Mesendoderm (in vitro differentiated cells): Measurements from ENCODE around the gene TLNRD1.

Experiments used
- DNase-seq: peaks from one replicate; pipeline ENCODE4 v3.0.0; 2013
- H2AK5ac ChIP-seq: 2 replicates; pipeline ENCODE4 v1.6.1; 2013; ENCODE audit warnings: low read length, inconsistent platforms
- H2BK120ac ChIP-seq: 2 replicates; pipeline ENCODE4 v1.6.1; 2013; ENCODE audit warnings: low read depth, mild to moderate bottlenecking, low read length, moderate library complexity, mixed read lengths
- H2BK15ac ChIP-seq: replicated peaks from 2 replicates; pipeline ENCODE4 v1.6.1; 2013; ENCODE audit warnings: low read depth, mild to moderate bottlenecking, moderate library complexity
- H2BK5ac ChIP-seq: 2 replicates; pipeline ENCODE4 v1.6.1; 2013; ENCODE audit warnings: low read length, inconsistent platforms
- H3K18ac ChIP-seq: 2 replicates; pipeline ENCODE4 v1.6.1; 2013; ENCODE audit warnings: mild to moderate bottlenecking, low read length, mixed read lengths
- H3K23ac ChIP-seq: one replicate; pipeline ENCODE4 v1.6.1; 2013; ENCODE audit warnings: low read length
- H3K27ac ChIP-seq: 2 replicates; pipeline ENCODE4 v1.5.1; 2013; ENCODE audit warnings: low read depth, mild to moderate bottlenecking, inconsistent platforms, low read length, moderate library complexity
- H3K27me3 ChIP-seq: 2 replicates; pipeline ENCODE4 v1.6.1; 2013; ENCODE audit warnings: low read length, control low read depth, mild to moderate bottlenecking, inconsistent platforms; ENCODE audit not compliant: insufficient read depth, poor library complexity
- H3K36me3 ChIP-seq: 2 replicates; pipeline ENCODE4 v1.6.1; 2013; ENCODE audit warnings: low read length, inconsistent platforms; ENCODE audit not compliant: control insufficient read depth, insufficient read depth
- H3K4ac ChIP-seq: one replicate; pipeline ENCODE4 v1.6.1; 2013; ENCODE audit warnings: low read depth, mild to moderate bottlenecking, low read length, moderate library complexity
- H3K4me1 ChIP-seq: 2 replicates; pipeline ENCODE4 v1.6.1; 2013; ENCODE audit warnings: low read depth, low read length, inconsistent platforms; ENCODE audit not compliant: control insufficient read depth
- H3K4me2 ChIP-seq: 2 replicates; pipeline ENCODE4 v1.6.1; 2013; ENCODE audit warnings: low read length
- H3K4me3 ChIP-seq: 2 replicates; pipeline ENCODE4 v1.5.1; 2013; ENCODE audit warnings: mild to moderate bottlenecking, low read length
- H3K56ac ChIP-seq: one replicate; pipeline ENCODE4 v1.6.1; 2013; ENCODE audit warnings: low read length
- H3K79me1 ChIP-seq: 2 replicates; pipeline ENCODE4 v1.6.1; 2013; ENCODE audit warnings: low read length, inconsistent platforms
- H3K79me2 ChIP-seq: 2 replicates; pipeline ENCODE4 v1.6.1; 2013; ENCODE audit warnings: mild to moderate bottlenecking, low read length; ENCODE audit not compliant: control insufficient read depth, insufficient read depth
- H3K9ac ChIP-seq: 2 replicates; pipeline ENCODE4 v1.6.1; 2013; ENCODE audit warnings: low read length, inconsistent platforms
- H4K5ac ChIP-seq: one replicate; pipeline ENCODE4 v1.6.1; 2013; ENCODE audit warnings: low read length
- H4K8ac ChIP-seq: one replicate; pipeline ENCODE4 v1.6.1; 2013; ENCODE audit warnings: low read depth, mild to moderate bottlenecking, control low read depth, low read length, moderate library complexity
- WGBS: extraction: QIAGEN DNeasy Blood & Tissue Kit; methylation state at CpG from one replicate; pipeline ENCODE4 v1.1.7; 2013; ENCODE audit warnings: low lambda C conversion rate, missing lambda C conversion rate; ENCODE audit not compliant: insufficient coverage; ENCODE audit errors: extremely low coverage; 5-methylcytosine and 5-hydroxymethylcytosine counted together

TLNRD1 gene

DNA sequence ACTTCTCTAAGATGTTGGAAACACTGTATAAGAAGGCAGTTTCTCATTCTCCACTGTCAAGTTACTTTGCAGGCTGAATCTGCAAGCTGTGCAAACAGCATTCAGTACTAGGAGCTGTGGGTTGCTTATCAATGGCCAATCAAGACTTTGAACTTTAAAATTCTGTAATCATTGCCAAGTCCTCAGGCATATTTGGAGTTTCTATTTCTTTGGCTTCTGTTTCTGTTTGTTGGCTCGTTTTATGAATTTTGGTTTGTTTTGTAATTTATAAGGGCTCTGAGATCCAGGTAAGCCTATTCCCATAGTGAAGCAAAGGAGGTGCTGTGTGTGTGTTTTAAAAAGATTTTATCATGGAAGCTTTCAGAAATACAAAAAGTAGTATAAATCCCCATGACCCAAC, 32.1 kb downstream of the TLNRD1 start:
- DNase-seq = no peak
- WGBS = no CpG with 5 or more reads among the region's 1 CpG
- H3K18ac ChIP-seq = no peak overlapping the region
- H2BK15ac ChIP-seq = no peak overlapping the region
- no peak overlapping the region for H3K56ac ChIP-seq
- no peak overlapping the region for H4K5ac ChIP-seq
- no peak overlapping the region for H2AK5ac ChIP-seq
- H3K23ac ChIP-seq = no peak overlapping the region
- no peak overlapping the region for H3K9ac ChIP-seq
- no peak overlapping the region for H3K27ac ChIP-seq
- H3K4me2 ChIP-seq = no peak overlapping the region
- no peaks in the 10 kb centered on the region for H3K79me2 ChIP-seq
- no peak overlapping the region for H3K4me3 ChIP-seq
- H4K8ac ChIP-seq = no peak overlapping the region
- no peaks in the 10 kb centered on the region for H3K27me3 ChIP-seq
- no peak overlapping the region for H2BK5ac ChIP-seq
- H2BK120ac ChIP-seq = no peak overlapping the region
- no peaks in the 10 kb centered on the region for H3K36me3 ChIP-seq
- no peaks in the 10 kb centered on the region for H3K79me1 ChIP-seq
- no peaks in the 10 kb centered on the region for H3K4me1 ChIP-seq
- H3K4ac ChIP-seq = no peak overlapping the region

DNA sequence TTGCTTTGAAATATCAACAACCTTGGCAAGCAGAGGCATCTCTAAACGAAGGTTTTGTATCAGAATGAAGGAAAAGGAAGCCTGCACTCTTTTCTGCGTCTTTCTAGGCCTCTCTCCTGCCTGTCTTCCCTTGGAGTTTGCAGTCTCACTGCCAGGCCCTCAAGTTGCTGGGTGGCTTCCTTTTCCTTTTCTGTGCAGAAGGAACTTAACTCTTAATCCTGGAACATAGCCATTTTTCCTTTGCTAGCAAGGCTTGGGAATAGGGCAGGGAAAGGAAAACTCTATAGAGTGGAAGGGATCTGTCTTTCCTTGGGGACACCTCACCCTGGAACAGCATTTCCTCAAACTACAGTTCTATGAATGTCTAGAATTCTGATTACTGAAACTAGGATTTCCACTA, 32.8 kb downstream of the TLNRD1 start:
- no peak overlapping the region for H3K18ac ChIP-seq
- no peaks in the 10 kb centered on the region for H3K79me2 ChIP-seq
- H3K4me2 ChIP-seq = no peak overlapping the region
- H3K4me3 ChIP-seq = no peak overlapping the region
- no CpG with 5 or more reads among the region's 2 CpGs for WGBS
- no peak overlapping the region for H3K9ac ChIP-seq
- no peaks in the 10 kb centered on the region for H3K4me1 ChIP-seq
- H2BK5ac ChIP-seq = no peak overlapping the region
- no peak overlapping the region for H3K4ac ChIP-seq
- H2BK120ac ChIP-seq = no peak overlapping the region
- no peaks in the 10 kb centered on the region for H3K36me3 ChIP-seq
- no peak overlapping the region for H2AK5ac ChIP-seq
- H3K23ac ChIP-seq = no peak overlapping the region
- H4K5ac ChIP-seq = no peak overlapping the region
- DNase-seq = no peak
- no peak overlapping the region for H4K8ac ChIP-seq
- H2BK15ac ChIP-seq = no peak overlapping the region
- no peak overlapping the region for H3K27ac ChIP-seq
- H3K56ac ChIP-seq = no peak overlapping the region
- H3K79me1 ChIP-seq = no peaks in the 10 kb centered on the region
- no peaks in the 10 kb centered on the region for H3K27me3 ChIP-seq

DNA sequence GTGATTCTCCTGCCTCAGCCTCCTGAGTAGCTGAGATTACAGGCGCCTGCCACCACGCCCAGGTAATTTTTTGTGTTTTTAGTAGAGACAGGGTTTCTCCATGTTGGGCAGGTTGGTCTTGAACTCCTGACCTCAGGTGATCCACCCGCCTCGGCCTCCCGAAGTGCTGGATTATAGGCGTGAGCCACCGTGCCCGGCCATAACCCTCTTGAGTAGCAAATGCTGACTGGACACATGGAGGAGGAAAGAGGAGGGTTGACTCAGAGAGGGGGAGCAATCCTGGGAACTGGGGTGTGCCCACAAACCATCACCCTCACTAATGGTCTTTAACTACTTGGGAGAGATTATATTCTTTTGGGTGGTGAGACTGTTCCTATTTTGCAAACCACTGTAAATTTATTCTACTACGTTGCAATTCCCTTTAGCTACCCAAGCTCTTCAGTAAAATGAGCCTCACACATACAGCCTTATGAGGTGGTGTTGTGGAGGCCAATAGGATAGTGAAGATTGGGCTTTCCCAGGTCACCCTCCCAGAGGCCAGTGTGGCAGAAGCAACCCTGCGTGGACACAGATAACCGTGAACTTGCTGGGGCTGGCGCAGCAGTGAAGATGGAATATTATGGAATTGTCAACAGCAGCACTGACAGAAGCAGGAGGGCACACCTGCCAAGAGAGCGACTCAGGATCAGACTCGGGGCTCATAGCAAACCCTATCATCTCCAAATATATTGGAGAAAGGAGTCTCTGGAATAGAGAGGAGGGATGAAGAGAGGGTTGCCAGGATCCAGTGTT, 37.4 kb downstream of the TLNRD1 start:
- Histone ChIP-seq H4K8ac (no peak overlapping the region), H3K27ac (no peak overlapping the region), H3K36me3 (no peaks in the 10 kb centered on the region), H3K4me2 (no peak overlapping the region), H2BK5ac (no peak overlapping the region), H2BK120ac (no peak overlapping the region), H3K79me1 (no peaks in the 10 kb centered on the region), H3K4me3 (no peak overlapping the region), H3K27me3 (no peaks in the 10 kb centered on the region), H3K4ac (no peak overlapping the region), H3K4me1 (no peaks in the 10 kb centered on the region), H3K18ac (no peak overlapping the region), H3K9ac (no peak overlapping the region), H3K23ac (no peak overlapping the region), H2BK15ac (no peak overlapping the region), H3K79me2 (no peaks in the 10 kb centered on the region), H4K5ac (no peak overlapping the region), H2AK5ac (no peak overlapping the region), H3K56ac (no peak overlapping the region)
- WGBS = no CpG with 5 or more reads among the region's 14 CpGs
- DNase-seq = no peak

DNA sequence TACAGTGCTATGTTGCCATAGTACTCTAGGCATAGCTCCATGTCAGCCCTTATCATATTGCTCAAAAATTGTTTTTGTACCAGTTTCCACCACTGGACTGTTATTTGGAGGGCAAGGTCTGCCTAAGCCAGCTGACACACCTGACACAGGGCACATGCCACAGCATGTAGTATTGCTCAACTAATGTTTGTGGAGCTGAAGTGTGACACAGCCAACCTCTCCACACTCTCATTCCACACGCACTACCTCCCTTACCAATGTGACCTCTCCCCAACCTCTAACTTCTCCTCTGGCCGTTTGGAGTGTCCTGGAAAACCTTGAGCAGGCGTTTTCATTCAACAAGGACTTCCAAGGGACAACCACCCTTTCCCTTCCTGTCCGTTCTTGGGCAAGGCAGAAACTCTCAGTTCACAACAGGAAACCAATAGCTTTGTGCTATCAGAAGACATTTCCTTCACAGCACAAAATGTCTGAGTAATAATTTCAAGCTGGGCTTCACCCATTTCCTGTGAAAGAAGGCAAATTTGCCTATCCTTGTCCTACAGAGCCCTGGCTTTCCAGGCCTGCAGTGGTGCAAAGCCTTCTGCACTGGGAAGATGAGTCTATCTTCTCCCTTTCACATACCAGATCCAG, 38.4 kb downstream of the TLNRD1 start:
- Histone ChIP-seq H3K4me2 (no peak overlapping the region), H4K8ac (no peak overlapping the region), H3K27me3 (no peaks in the 10 kb centered on the region), H4K5ac (no peak overlapping the region), H3K56ac (no peak overlapping the region), H2BK5ac (no peak overlapping the region), H3K4me1 (no peaks in the 10 kb centered on the region), H3K4ac (no peak overlapping the region), H2BK15ac (no peak overlapping the region), H3K23ac (no peak overlapping the region), H3K79me1 (no peaks in the 10 kb centered on the region), H2AK5ac (no peak overlapping the region), H3K79me2 (no peaks in the 10 kb centered on the region), H2BK120ac (no peak overlapping the region), H3K4me3 (no peak overlapping the region), H3K27ac (no peak overlapping the region), H3K18ac (no peak overlapping the region), H3K36me3 (no peaks in the 10 kb centered on the region), H3K9ac (no peak overlapping the region)
- no peak for DNase-seq
- WGBS = no CpG with 5 or more reads among the region's 4 CpGs

DNA sequence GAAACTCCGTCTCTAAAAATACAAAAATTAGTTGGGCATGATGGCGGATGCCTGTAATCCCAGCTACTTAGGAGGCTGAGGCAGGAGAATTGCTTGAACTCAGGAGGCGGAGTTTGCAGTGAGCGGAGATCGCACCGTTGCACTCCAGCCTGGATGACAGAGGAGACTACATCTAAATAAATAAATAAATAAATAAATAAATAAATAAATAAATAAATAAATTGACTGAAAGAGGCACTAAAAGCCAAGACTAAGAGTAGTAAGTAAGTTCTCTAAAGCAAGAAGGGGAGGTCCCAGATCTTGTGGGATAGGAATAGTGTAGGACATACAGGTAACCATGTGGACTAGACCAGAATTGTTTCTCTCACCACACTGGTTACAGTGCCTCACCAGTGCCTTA, 40.0 kb downstream of the TLNRD1 start:
- Histone ChIP-seq H3K4me3 (no peak overlapping the region), H3K79me2 (no peaks in the 10 kb centered on the region), H4K8ac (no peak overlapping the region), H3K4ac (no peak overlapping the region), H2BK5ac (no peak overlapping the region), H2BK15ac (no peak overlapping the region), H2BK120ac (no peak overlapping the region), H3K4me2 (no peak overlapping the region), H3K27me3 (no peaks in the 10 kb centered on the region), H3K27ac (no peak overlapping the region), H3K79me1 (no peaks in the 10 kb centered on the region), H3K23ac (no peak overlapping the region), H3K9ac (no peak overlapping the region), H3K4me1 (no peaks in the 10 kb centered on the region), H3K18ac (no peak overlapping the region), H3K36me3 (no peaks in the 10 kb centered on the region), H2AK5ac (no peak overlapping the region), H3K56ac (no peak overlapping the region), H4K5ac (no peak overlapping the region)
- WGBS = no CpG with 5 or more reads among the region's 6 CpGs
- DNase-seq = no peak
